Retina (tissue), 1 donor: Measurements from ENCODE around the gene PTTG1IP.
"Not testable (repeated sequence)": the region's sequence is repeated elsewhere in the genome, so short reads cannot be mapped to it uniquely, and the experiment has no call there.

Experiments
- DNase-seq: peaks from one replicate; pipeline ENCODE4 v3.0.0-alpha.2; 2016

PTTG1IP gene

DNA sequence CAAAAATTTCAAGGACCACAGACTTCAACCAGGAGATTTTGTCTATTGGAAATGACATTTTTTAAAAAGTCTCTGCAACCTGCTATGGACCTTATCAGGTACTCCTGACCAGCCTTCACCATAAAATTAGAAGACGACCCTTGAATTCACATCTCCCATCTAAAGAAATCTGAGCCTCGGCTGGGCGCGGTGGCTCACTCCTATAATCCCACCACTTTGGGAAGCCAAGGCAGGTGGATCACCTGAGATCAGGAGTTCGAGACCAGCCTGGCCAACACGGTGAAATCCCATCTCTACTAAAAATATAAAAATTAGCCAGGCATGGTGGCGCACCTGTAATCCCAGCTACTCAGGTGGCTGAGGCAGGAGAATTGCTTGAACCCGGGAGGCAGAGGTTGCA lies 5.7 kb upstream of the PTTG1IP start:
- DNase-seq: not testable (repeated sequence)

- no peak for DNase-seq
Measured at GRCh38 chr21:44878053-44878982, 4.8 kb upstream of the PTTG1IP start.

- DNase-seq: no peak
Measured at GRCh38 chr21:44876849-44877575, 3.5 kb upstream of the PTTG1IP start.

DNA sequence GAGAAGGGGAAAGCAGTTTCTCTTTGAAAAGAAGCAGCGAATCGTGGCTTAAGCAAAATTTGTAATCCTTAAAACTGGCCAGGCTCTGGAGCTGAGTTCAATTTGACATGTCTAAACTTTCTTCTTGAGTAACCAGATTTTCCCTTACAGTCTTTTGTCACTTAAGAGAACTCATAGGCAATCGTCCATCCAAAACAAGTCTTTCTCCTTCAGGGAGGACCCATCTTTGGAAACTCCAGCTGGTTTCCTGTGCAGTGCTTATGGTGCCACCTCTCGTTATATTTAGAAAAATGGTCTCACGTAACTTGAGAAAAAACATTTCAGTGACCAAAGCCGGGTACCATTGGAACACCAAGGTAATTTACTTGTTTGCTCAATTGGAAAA lies 1.8 kb upstream of the PTTG1IP start:
- DNase-seq: no peak

- DNase-seq: peak; percentile 57
Measured at GRCh38 chr21:44874497-44875315, 1.2 kb upstream of the PTTG1IP start.

GRCh38 chr21:44874240-44874496 lies 678 bp upstream of the PTTG1IP start:
- DNase-seq: no peak

DNA sequence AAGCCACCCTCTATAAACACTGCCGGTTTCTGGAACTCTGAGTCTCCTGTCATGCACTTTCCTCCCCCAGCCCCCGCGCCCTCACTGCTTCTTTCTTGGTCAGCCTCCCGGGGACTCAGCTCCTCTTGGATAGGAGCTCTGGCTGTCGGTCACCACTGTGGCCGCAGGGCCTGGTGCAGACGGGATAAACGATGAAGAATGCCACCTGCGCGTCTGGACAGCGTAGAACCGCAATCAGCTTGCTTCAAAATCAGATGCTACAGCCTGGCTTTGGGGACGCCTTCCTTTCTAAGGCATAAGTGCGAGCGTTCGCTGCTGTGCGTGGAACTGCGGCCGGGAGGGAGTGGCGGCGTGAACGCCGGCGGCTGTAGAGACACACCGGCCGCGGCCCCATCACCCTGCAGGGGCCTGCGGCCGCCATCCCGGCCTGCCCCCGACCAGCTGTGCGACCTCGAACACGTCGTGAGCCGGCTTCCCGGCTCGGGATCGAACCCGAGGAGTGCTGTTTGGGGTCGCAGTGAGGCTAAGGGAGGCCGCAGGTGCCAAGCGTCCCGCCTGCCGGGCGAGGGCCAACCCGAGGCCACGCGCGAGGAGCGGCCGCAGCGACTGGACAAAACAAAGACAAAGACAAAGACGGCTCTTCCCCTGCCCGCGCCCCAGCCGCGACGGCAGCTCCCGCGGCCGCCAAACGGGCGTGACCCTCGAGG lies 688 bp downstream of the PTTG1IP start:
- peak; percentile 78 for DNase-seq

DNA sequence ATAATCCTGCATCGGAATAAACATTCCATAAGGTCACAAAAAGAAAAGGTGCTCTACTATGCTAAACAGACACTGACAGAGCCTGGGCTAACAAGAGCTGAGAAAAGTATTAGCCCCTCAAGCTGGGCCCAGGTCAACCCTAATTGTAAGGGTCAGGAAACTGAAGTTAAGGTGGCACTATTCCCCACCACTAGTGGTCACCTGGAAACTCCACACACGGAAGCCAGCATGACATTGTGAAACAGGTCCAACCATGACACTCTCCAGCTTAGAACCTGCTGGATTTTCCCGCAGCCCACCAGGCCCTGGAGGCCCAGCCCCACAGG lies 1.2 kb downstream of the PTTG1IP start:
- DNase-seq: no peak

DNA sequence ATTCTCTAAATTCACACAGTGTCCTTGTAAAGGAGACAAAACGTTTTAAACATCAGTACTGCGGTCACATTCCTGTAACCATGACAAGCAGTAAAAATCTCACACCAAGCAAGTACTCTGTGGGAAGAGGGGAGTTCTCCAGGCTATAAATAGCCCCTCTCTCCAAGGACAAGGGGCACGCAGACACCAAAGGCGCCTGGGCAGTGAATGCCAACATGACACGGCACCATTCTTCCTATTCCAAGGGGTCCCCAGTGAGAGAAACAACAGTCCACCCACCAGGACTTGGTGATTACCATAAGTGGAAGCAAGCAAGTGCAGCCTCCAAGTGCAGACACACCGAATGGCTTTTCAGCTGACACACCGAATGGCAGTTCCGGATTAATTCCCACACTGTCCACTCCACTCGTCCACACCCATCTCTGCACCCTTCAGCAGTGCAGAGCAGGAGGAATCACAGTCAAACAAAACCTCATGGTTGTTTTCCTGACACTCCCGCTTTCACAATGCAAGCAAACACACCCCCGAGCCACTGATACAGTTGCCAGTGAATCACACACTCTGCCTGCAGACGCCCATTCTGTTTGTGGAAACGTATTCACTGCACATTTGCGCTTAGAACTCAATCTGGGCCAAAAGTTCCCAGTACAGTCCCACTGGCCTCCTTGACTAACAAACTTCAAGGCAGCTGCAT lies 1.8 kb downstream of the PTTG1IP start:
- no peak for DNase-seq

DNA sequence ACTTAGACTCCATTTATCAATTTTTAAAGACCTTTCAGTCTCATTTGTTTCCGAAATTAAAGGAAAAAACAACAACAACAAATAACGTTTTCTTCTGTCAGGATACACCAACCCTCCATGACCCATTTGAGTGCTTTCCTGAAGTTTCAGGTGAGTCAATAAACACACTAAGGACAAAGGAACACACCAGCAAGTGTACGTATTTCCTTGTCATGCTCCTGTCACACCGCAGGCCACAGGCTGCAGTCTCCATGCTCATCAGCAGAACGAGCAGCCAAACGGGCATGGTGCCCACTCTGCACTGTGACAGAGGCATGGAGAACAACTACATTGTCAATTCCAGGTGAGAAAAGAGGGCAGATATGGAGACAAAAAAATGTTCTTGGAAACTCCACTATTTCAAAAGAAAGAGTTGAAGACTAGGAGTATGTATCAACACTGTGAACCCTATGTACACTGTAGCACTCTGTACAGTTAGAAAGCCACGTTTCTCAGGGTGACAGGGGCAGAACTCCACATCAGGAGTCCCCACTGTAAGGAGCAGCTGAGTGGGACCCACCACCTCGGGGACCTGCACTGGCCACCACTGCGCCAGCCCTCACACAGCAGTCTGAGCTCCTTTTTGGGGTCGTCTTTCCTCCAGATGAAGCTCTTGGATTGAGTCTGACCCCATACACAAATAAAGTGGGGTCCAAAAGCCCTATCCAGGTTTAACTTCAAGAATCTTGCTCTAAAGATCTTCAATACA lies 2.6 kb downstream of the PTTG1IP start:
- no peak for DNase-seq

DNA sequence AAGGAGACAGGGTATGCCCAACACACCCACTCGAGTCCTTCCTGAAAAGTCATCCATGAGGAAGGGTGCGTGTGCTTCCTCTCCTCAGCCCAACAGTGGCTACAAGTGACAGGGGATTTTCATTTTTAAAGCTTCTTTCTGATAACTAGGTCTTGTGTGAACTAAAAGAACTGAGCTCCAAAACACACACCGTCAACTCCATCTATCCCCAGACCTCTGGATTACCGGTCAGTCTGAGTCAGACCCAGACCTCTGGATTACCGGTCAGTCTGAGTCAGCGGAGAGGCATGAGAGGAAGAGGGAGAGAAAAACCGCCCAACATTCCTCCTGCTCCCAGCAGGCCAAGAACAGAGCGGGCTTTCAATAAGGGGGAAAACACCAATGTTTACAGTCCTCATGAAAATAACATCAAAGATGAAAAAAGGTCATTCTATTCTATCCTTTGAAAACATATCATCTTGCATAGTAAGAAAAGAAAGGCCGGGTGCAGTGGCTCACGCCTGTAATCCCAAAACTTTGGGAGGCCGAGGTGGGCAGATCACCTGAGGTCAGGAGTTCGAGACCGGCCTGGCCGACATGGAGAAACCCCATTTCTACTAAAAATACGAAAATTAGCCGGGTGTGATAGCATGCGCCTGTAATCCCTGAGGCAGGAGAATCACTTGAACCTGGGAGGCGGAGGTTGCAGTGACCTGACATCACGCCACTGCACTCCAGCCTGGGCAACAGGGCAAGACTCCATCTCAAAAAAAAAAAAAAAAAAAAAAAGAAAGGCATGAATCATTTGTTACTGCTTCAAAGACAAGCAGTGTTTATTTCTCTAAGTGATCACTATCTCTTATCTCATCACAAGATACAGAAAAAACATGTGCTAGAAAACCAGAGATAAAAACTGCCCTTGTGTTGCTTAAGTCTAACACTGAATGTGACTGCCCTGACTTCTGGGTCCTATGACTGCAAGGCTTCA lies 3.4 kb downstream of the PTTG1IP start:
- no peak for DNase-seq

DNA sequence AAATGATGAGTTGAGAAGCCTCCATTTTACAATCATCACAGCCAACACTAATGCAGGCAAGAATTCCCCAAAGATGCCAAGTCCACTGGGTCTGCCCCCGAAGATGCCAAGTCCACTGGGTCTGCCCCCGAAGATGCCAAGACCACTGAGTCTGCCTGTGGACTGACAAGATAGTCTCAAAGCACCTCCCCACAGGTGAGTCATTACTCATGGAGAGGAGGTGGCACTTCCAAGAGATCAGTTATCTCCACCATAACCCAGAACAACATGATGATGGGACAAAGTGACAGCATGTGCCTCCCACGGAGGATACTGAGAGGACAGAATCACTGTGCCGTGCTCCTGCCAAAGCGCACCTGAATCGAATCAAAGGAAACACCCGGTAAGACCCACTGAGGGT lies 4.8 kb downstream of the PTTG1IP start:
- no peak for DNase-seq

- no peak for DNase-seq
Measured at GRCh38 chr21:44867999-44868700, 5.3 kb downstream of the PTTG1IP start.

DNA sequence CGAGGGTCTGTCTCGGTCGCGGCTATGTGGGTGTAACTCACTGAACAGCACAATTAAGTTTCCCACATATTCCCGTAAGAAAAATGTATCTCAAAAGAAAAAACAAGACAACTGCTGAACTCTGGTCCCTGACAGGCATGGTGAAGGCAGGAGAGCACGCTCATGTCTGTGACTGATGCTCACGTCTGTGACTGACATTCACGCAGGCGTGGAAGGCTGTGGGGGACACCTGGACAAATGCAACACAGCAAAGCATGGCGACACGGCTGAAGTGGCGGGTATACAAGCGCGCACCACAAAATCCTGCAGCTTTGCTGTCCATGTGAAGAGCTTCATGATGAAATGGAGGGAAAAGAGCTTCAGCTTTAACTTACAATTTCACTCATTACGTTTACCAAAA lies 6.0 kb downstream of the PTTG1IP start:
- DNase-seq: no peak

- no peak for DNase-seq
Measured at GRCh38 chr21:44866780-44867179, 6.7 kb downstream of the PTTG1IP start.

- DNase-seq: no peak
Measured at GRCh38 chr21:44865561-44866280, 7.8 kb downstream of the PTTG1IP start.

DNA sequence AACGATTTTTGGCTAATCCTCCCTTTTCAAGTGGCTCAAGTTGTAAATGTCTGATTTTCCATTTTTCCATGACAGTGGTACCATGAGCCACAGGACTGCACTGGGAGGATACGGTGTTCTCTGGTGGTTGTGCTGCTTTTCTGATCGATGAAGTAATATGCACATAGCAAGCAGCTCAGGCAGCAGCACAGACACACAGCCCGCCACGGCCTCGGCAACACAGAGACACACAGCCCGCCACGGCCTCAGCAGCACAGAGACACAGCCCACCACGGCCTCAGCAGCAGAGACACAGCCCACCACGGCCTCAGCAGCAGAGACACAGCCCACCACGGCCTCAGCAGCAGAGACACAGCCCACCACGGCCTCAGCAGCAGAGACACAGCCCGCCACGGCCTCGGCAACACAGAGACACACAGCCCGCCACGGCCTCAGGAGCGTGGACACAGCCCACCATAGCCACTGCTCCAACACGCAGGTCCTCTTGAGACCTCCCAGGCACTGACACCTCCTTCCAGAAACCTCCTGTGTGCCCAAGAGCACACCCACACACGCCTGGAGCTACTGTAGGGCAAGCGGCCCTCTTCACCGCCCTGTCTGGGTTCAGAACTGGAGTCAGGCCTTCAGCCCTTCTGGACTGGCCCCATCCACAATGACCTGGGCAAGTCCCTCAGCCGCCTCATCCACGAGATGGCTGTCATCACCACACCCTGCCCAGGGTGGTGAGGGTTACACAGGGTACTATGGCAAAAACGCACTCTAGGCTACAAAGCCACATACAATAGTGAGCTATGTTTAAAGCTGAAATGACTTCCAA lies 10.4 kb downstream of the PTTG1IP start:
- DNase-seq: no peak

- DNase-seq: no peak
Measured at GRCh38 chr21:44858791-44859190, 14.7 kb downstream of the PTTG1IP start.
